HG03558 (cell line): Measurements from ENCODE around the gene KLHL20.
"Not testable (repeated sequence)": the region's sequence is repeated elsewhere in the genome, so short reads cannot be mapped to it uniquely, and the experiment has no call there.

Experiments
- ATAC-seq: cut with Tn5 transposase; IDR thresholded peaks from one replicate; pipeline ENCODE4 v1.9.1; 2021; ENCODE audit warnings: moderate number of reproducible peaks; ENCODE audit not compliant: unreplicated experiment; ENCODE audit errors: extremely low read depth

The KLHL20 gene

GRCh38 chr1:173714759-173715537, at the start of gene KLHL20:
TSS of gene KLHL20 (plus strand) at chr1:173714981. CDS start at chr1:173716044, 1,063 bp downstream.
- ATAC-seq: peak; percentile 93

GRCh38 chr1:173666646-173667045, 48.1 kb upstream of the KLHL20 start:
- no peak for ATAC-seq

- no peak for ATAC-seq
Measured at GRCh38 chr1:173669491-173669941, 45.3 kb upstream of the KLHL20 start, which contains the start of gene ANKRD45. TSS of gene ANKRD45 (minus strand) at chr1:173669851. CDS start at chr1:173659418, 10,433 bp downstream.

- not testable (repeated sequence) for ATAC-seq
Measured at GRCh38 chr1:173674496-173674895, 40.3 kb upstream of the KLHL20 start.

GRCh38 chr1:173680152-173680551, 34.6 kb upstream of the KLHL20 start:
- ATAC-seq: not testable (repeated sequence)

- ATAC-seq: no peak
Measured at GRCh38 chr1:173682184-173682583, 32.6 kb upstream of the KLHL20 start.

- ATAC-seq: not testable (repeated sequence)
Measured at GRCh38 chr1:173683838-173684237, 30.9 kb upstream of the KLHL20 start.

GRCh38 chr1:173685121-173685520, 29.7 kb upstream of the KLHL20 start:
- ATAC-seq: not testable (repeated sequence)

- ATAC-seq: no peak
Measured at GRCh38 chr1:173688300-173688699, 26.5 kb upstream of the KLHL20 start.

GRCh38 chr1:173693238-173693637, 21.5 kb upstream of the KLHL20 start:
- ATAC-seq: no peak

- ATAC-seq: not testable (repeated sequence)
Measured at GRCh38 chr1:173701299-173701698, 13.5 kb upstream of the KLHL20 start.

GRCh38 chr1:173702736-173703135, 12.0 kb upstream of the KLHL20 start:
- ATAC-seq: no peak

GRCh38 chr1:173705117-173705516, 9.7 kb upstream of the KLHL20 start:
- ATAC-seq: no peak

- ATAC-seq: no peak
Measured at GRCh38 chr1:173708787-173709186, 6.0 kb upstream of the KLHL20 start.

GRCh38 chr1:173714441-173714758, 381 bp upstream of the KLHL20 start:
- no peak for ATAC-seq

GRCh38 chr1:173715538-173715844, 710 bp downstream of the KLHL20 start:
- ATAC-seq: no peak

- ATAC-seq: no peak
Measured at GRCh38 chr1:173717238-173717637, 2.5 kb downstream of the KLHL20 start.

GRCh38 chr1:173731331-173731730, 16.6 kb downstream of the KLHL20 start:
- ATAC-seq: not testable (repeated sequence)

GRCh38 chr1:173733912-173734311, 19.1 kb downstream of the KLHL20 start:
- no peak for ATAC-seq

GRCh38 chr1:173736104-173736503, 21.3 kb downstream of the KLHL20 start:
- not testable (repeated sequence) for ATAC-seq

GRCh38 chr1:173742203-173742886, 27.6 kb downstream of the KLHL20 start:
- no peak for ATAC-seq

GRCh38 chr1:173744651-173745050, 29.9 kb downstream of the KLHL20 start:
- no peak for ATAC-seq
